Duodenal mucosa (tissue), 2 donors: ENCODE measurements around the gene SH2D3A.
"Not testable (repeated sequence)": the region's sequence is repeated elsewhere in the genome, so short reads cannot be mapped to it uniquely, and the experiment has no call there.

Experiments used
- H3K27ac ChIP-seq: one replicate; pipeline ENCODE4 v1.7.0; 2013; ENCODE audit warnings: low read depth, low read length
- H3K27me3 ChIP-seq, 2 donors: one replicate each; pipeline ENCODE4 v1.7.0; 2013; ENCODE audit warnings: low read length in 2 of 2, control low read depth in 1 of 2; ENCODE audit not compliant: insufficient read depth in 2 of 2, control insufficient read depth in 1 of 2
- H3K36me3 ChIP-seq, 2 donors: one replicate each; pipeline ENCODE4 v1.7.0; 2013; ENCODE audit warnings: low read length in 2 of 2, control low read depth in 1 of 2; ENCODE audit not compliant: insufficient read depth in 2 of 2, control insufficient read depth in 1 of 2
- H3K4me1 ChIP-seq, 2 donors: one replicate each; pipeline ENCODE4 v1.7.0; 2013; ENCODE audit warnings: low read length in 2 of 2, control low read depth in 1 of 2; ENCODE audit not compliant: insufficient read depth in 2 of 2, control insufficient read depth in 1 of 2
- H3K4me3 ChIP-seq, 2 donors: one replicate each; pipeline ENCODE4 v1.7.0; 2013; ENCODE audit warnings: low read length in 2 of 2, low read depth in 1 of 2
- H3K9ac ChIP-seq, 2 donors: one replicate each; pipeline ENCODE4 v1.7.0; 2013; ENCODE audit warnings: low read length in 2 of 2, low read depth in 1 of 2
- H3K9me3 ChIP-seq, 2 donors: one replicate each; pipeline ENCODE4 v1.7.0; 2013; ENCODE audit warnings: low read length in 2 of 2, control low read depth in 1 of 2; ENCODE audit not compliant: control insufficient read depth in 1 of 2

The SH2D3A gene

GRCh38 chr19:6802336-6803035, 35.3 kb upstream of the SH2D3A start:
- Histone ChIP-seq H3K9me3 (no peaks in the 10 kb centered on the region), H3K4me1 (peaks cover 7 to 24% of the 10 kb centered on the region in 2 donors), H3K4me3 (peak overlapping the region; percentile 20 to 34), H3K9ac (no peak overlapping the region), H3K36me3 (no peaks in the 10 kb centered on the region), H3K27ac (no peak overlapping the region), H3K27me3 (no peaks in the 10 kb centered on the region)

DNA sequence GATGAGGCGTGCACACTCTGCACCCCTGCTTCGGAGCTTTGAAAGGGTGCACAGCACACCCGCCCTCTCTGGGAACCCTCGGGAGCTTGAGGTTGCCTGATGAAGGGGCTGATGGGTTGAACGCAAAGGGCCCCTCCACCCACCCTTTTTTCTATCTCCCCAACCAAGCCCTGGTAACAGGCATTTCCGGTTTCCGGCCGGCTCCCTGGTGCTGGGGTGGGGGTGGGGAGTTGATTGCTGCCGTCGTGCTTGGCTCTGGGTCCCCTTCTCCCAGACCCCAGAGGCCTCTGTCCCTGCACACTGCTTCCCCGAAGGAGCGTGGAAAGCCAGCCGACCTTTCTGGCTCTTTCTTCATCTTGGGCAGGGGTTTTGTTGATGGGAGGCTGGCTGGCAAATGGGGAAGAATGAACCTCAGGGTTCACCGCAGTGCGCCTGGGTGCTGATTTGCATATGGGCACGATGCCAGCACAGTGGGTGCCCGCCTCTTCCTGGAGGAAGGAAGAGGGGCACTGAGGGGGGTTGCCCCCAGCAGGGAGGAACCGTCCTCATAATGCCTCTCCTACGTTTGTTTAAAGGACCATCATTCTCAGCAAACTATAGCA, 34.4 kb upstream of the SH2D3A start:
- no peaks in the 10 kb centered on the region for H3K9me3 ChIP-seq
- H3K27me3 ChIP-seq, result no peaks in the 10 kb centered on the region
- peak overlapping the region; percentile 53 to 69 for H3K4me3 ChIP-seq
- H3K27ac ChIP-seq, result no peak overlapping the region
- peak overlapping the region in 1 of 2 donors; percentile 47 for H3K9ac ChIP-seq
- H3K4me1 ChIP-seq, result peaks cover 7 to 24% of the 10 kb centered on the region in 2 donors
- H3K36me3 ChIP-seq, result no peaks in the 10 kb centered on the region

DNA sequence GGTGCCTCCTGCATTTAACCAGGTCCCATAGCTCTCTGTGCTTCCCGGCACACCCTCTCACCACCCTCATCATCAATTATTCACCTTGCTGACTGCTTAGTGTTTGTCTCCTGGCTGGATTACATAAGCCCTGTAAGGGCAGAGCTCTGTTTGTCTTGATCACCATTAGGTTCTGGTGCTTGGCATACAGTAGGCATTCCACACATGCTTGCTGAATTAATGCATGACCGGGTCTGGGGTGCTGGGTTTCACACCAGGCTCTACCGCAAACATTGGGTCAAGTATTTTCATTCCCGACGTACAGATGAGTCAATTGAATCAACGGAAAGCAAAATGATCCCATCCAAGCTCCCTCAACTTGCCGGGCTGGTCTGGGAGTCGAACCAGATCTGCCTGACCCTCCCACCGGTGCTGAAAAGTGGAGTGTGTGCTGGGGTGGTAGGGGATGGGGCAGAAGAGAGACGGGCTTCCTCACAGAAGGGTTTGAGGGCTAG, 33.8 kb upstream of the SH2D3A start:
- Histone ChIP-seq H3K9ac (peak overlapping the region in 1 of 2 donors; percentile 47), H3K27ac (no peak overlapping the region), H3K4me3 (peak overlapping the region; percentile 53 to 69), H3K4me1 (peaks cover 7 to 24% of the 10 kb centered on the region in 2 donors), H3K27me3 (no peaks in the 10 kb centered on the region), H3K36me3 (no peaks in the 10 kb centered on the region), H3K9me3 (no peaks in the 10 kb centered on the region)

DNA sequence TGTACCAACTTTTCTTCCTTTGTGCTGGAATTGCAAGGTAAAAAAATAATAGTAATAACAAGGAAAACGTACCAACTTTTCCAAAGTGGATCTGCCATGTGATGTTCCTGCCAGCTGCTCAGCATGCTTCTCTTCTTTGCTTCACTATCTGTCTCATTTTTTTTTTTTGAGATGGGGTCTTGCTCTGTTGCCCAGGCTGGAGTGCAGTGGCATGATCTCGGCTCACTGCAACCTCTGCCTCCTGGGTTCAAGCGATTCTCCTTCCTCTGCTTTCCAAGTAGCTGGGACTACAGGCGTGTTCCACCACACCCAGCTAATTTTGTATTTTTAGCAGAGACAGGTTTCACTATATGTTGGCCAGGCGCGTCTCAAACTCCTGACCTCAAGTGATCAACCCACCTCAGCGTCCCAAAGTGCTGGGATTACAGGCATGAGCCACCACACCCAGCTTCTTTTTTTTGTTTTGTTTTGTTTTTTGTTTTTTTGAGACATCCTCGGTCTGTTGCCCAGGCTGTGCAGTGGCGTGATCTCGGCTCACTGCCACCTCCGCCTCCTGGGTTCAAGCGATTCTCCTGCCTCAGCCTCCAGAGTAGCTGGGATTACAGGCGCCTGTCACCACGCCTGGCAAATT, 33.0 kb upstream of the SH2D3A start:
- H3K4me1 ChIP-seq, result peaks cover 7 to 24% of the 10 kb centered on the region in 2 donors
- not testable (repeated sequence) for H3K27ac ChIP-seq, H3K27me3 ChIP-seq, H3K9ac ChIP-seq, H3K4me3 ChIP-seq, H3K36me3 ChIP-seq, H3K9me3 ChIP-seq

DNA sequence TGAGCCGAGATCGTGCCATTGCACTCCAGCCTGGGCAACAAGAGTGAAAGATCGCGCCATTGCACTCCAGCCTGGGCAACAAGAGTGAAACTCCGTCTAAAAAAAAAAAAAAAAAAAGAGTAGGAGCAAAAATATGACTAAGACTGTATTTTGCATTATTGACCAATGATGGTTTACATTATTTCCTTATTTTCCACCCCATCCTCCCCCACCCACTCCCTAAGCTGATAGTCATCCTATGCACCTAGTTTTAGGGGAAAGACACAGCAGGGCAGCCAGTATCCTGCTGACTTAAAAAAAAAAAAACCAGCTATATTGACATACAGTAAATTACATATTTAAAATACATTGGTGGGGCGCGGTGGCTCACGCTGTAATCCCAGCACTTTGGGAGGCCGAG, 30.4 kb upstream of the SH2D3A start:
- Histone ChIP-seq H3K4me3 (no peak overlapping the region), H3K36me3 (no peaks in the 10 kb centered on the region), H3K9ac (no peak overlapping the region), H3K27me3 (no peaks in the 10 kb centered on the region), H3K4me1 (peaks cover 7 to 19% of the 10 kb centered on the region in 2 donors), H3K27ac (no peak overlapping the region), H3K9me3 (peaks cover 4 to 9% of the 10 kb centered on the region in 2 donors)

GRCh38 chr19:6796278-6796677, 29.0 kb upstream of the SH2D3A start:
- Histone ChIP-seq H3K4me1 (peaks cover 4 to 10% of the 10 kb centered on the region in 2 donors), H3K4me3 (no peak overlapping the region), H3K9me3 (peaks cover 4 to 9% of the 10 kb centered on the region in 2 donors), H3K36me3 (no peaks in the 10 kb centered on the region), H3K27ac (no peak overlapping the region), H3K9ac (no peak overlapping the region), H3K27me3 (no peaks in the 10 kb centered on the region)

DNA sequence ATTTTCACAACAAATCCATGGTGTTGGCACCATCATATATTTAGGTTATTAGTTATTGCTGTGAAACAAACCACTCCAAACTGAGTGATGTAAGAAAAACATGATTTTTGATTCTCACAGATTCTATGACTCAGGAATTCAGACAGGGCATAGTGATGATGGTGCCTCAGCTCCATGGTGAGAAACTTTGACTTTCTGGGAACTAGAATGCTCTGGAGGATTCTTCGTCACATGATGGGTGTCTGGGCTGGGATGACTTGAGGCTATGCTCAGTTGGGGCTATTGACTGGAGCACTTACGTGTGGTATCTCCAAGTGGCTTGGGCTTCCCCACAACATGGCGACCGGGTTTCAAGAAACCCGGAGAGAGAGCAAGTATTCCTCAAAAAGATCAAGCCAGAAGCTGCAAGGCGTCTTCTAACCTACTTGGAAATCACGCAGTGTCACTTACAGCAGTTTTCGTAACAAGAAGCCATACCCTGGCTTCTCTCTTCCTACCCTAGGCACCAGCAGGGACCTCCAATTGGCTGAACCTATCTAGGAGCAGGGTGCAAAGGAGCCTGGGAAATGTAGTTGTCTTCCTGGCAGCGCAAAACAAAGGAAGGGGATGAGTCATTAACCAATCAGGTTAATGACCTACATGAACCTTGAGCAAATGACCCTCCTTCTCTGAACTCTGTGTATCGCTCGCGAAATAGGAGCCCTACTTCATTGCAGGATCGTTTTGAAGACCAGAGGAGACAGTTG, 27.6 kb upstream of the SH2D3A start:
- Histone ChIP-seq H3K36me3 (no peaks in the 10 kb centered on the region), H3K27ac (no peak overlapping the region), H3K4me1 (peaks cover 0 to 4% of the 10 kb centered on the region in 2 donors), H3K27me3 (no peaks in the 10 kb centered on the region), H3K9me3 (peaks cover 4 to 9% of the 10 kb centered on the region in 2 donors), H3K9ac (no peak overlapping the region), H3K4me3 (no peak overlapping the region)

DNA sequence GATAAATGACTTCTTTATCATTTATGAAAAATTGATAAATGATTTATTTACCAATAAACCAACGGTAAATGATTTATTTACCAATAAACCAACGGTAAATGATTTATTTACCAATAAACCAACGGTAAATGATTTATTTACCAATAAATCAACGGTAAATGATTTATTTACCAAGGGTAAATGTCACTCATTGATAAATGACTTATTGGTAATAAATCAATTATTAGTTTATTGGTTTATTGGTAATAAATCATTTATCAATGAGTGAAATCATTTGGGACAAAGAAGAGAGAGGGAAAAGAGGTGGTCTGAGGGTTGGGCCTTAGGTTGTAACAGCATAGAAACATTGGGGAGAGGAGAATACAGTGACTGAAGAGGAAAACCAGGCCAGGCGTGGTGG, 26.7 kb upstream of the SH2D3A start:
- Histone ChIP-seq H3K36me3 (no peaks in the 10 kb centered on the region), H3K27me3 (no peaks in the 10 kb centered on the region), H3K4me3 (no peak overlapping the region), H3K4me1 (peaks cover 0 to 4% of the 10 kb centered on the region in 2 donors), H3K9me3 (peaks cover 4 to 9% of the 10 kb centered on the region in 2 donors), H3K9ac (no peak overlapping the region), H3K27ac (no peak overlapping the region)

- Histone ChIP-seq H3K27ac (no peak overlapping the region), H3K9me3 (peaks cover 4 to 9% of the 10 kb centered on the region in 2 donors), H3K36me3 (no peaks in the 10 kb centered on the region), H3K4me3 (no peak overlapping the region), H3K9ac (no peak overlapping the region), H3K4me1 (peaks cover 0 to 4% of the 10 kb centered on the region in 2 donors), H3K27me3 (no peaks in the 10 kb centered on the region)
Measured at GRCh38 chr19:6793411-6793810, 26.2 kb upstream of the SH2D3A start.
